Lung microvascular endothelial cell (primary cell): ENCODE data around the gene S100A5. TPM values are rescaled to one million over a fixed set of nuclear protein-coding genes. Genes with fewer than 3 reads are reported as not detected.
"Not testable (repeated sequence)": the region's sequence is repeated elsewhere in the genome, so short reads cannot be mapped to it uniquely, and the experiment has no call there.

ENCODE experiments used
- DNase-seq, 2 donors: peaks; one replicate each; pipeline versions ENCODE4 v3.0.0 to v3.0.0-alpha.2; 2010; ENCODE audit warnings: low read depth in 2 of 2
- total RNA-seq: library from RNA; depleted of rRNA; stranded (reverse); fragments of >200 nt; gene quantifications from 2 replicates; pipeline ENCODE4 v1.2.1, GENCODE V29; 2014

The S100A5 gene
- total RNA-seq, 1 donor from 2014 or later: not detected

- DNase-seq: peak in 1 of 2 donors; percentile 54
Observed at GRCh38 chr1:153534226-153534924, 6.4 kb downstream of the S100A5 start.

GRCh38 chr1:153533689-153534201 is 7.0 kb downstream of the S100A5 start:
- peak; percentile 75 to 92 for DNase-seq

- peak; percentile 78 to 90 for DNase-seq
Observed at GRCh38 chr1:153532769-153533599, 7.8 kb downstream of the S100A5 start.

GRCh38 chr1:153532181-153532580 is 8.6 kb downstream of the S100A5 start:
- DNase-seq: peak in 1 of 2 donors; percentile 38

GRCh38 chr1:153531638-153532037 is 9.1 kb downstream of the S100A5 start:
- DNase-seq: no peak

GRCh38 chr1:153527683-153528040 is 13.1 kb downstream of the S100A5 start:
- DNase-seq: no peak

GRCh38 chr1:153527023-153527682 is 13.6 kb downstream of the S100A5 start:
- no peak for DNase-seq

- DNase-seq: peak in 1 of 2 donors; percentile 85
Observed at GRCh38 chr1:153526132-153526543, 14.6 kb downstream of the S100A5 start.

- DNase-seq: peak in 1 of 2 donors; percentile 61
Observed at GRCh38 chr1:153525088-153525728, 15.5 kb downstream of the S100A5 start.

GRCh38 chr1:153522353-153523048 is 18.2 kb downstream of the S100A5 start:
- DNase-seq: not testable (repeated sequence)

- DNase-seq: not testable (repeated sequence)
Observed at GRCh38 chr1:153521808-153522207, 18.9 kb downstream of the S100A5 start.

GRCh38 chr1:153520818-153521476 is 19.8 kb downstream of the S100A5 start:
- DNase-seq: no peak

GRCh38 chr1:153520137-153520691 is 20.5 kb downstream of the S100A5 start:
- DNase-seq: not testable (repeated sequence)

- no peak for DNase-seq
Observed at GRCh38 chr1:153519242-153519641, 21.5 kb downstream of the S100A5 start.

GRCh38 chr1:153515504-153516394 is 25.0 kb downstream of the S100A5 start:
- DNase-seq: no peak

GRCh38 chr1:153513666-153514065 is 27.1 kb downstream of the S100A5 start:
- DNase-seq: no peak

- no peak for DNase-seq
Observed at GRCh38 chr1:153513023-153513422, 27.7 kb downstream of the S100A5 start.

GRCh38 chr1:153510984-153511410 is 29.7 kb downstream of the S100A5 start:
- peak; percentile 82 to 89 for DNase-seq
